Right renal cortex interstitium (tissue), 3 donors: Measurements from ENCODE around the gene IQUB. TPM values are rescaled to one million over a fixed set of nuclear protein-coding genes. Genes with fewer than 3 reads are reported as not detected.
A peak's percentile ranks its signal among the peaks of the same experiment; 100 is the strongest.
"Not testable (repeated sequence)": the region's sequence is repeated elsewhere in the genome, so short reads cannot be mapped to it uniquely, and the experiment has no call there.

Experiments
- DNase-seq, 3 donors: peaks; one replicate each; pipeline ENCODE4 v3.0.0-alpha.2; 2013; ENCODE audit warnings: low read depth in 3 of 3, low spot score in 2 of 3
- polyA plus RNA-seq, 3 donors: library from polyadenylated mRNA; unstranded; fragments of 120-200 nt; gene quantifications; one replicate each; pipeline ENCODE4 v1.2.1, GENCODE V29; 2013; ENCODE audit not compliant: insufficient read length in 3 of 3

IQUB gene
- polyA plus RNA-seq = 1 to 10 TPM; 5.2 to 6.7 (median 6.2) TPM

GRCh38 chr7:123534383-123535260 is at the start of gene IQUB:
TSS of gene IQUB (minus strand) at chr7:123534595. CDS start at chr7:123512340, 22,255 bp downstream.
- peak; percentile 89 to 91 (median 91) for DNase-seq

DNA sequence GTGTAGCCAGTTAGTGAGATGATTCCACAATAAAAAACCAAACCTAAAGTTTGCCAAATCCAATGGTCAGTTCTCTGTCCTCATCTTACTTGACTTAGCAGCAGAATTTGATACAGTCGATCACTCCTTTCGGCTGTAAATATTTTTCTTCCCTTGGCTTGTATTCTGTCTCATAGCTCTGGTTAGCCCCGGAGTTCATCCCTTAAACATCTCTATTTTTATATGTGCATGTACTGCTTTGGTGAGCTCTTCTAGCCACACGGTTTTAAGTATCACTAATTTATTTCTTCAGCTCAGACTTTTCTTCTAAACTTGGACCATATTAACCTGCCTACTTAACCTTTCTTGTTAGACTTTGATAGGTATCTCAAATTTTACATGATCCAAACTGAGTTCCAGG is 49.4 kb upstream of the IQUB start:
- no peak for DNase-seq

DNA sequence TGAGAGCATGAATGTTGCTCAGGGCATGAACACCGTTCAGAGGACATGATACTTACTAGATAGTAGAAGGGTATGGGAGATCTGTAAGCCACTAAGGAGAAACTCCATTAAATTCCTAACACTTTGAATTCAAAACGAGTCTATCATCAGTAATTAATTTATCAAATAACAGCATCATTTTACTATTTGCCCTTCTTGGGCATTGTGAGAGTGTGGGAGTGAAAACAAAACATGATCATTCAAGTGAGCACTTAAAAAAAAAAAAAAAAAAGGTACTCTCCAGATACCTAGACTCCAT is 46.7 kb upstream of the IQUB start:
- DNase-seq = no peak

DNA sequence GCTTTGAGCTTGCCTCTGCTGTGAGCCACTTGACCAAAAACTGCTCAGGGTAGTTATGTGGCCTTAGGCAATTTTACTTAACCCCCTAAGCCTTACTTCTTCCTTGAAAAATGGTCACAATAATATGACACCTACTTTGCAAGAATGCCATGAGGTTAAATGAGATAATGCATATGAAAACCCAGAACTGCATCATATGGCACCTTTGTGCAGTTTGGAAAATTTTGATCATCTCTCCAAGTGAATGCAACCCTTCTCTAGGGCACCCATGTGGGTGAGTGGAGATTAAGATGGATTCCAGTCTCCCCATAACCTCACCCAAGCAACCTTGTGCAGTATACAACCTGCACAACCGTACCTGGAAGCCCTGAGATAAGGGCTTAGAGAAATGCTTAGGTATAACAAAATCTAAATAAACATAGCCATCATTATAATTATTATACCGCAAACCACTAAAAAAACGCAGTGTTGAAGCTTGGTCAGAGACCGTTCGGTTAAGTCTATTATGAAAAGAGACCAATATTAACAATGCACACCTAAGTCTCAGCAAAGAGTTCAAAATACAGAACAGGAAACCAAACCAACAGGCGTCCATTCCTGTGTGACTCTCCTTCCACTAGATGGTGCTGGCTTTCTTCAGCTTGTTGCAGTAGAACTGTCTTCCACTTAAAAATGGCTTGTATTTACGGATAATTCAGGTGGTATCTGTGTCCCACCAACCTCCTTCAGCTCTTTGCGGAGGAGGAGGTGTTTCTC is 46.2 kb upstream of the IQUB start:
- DNase-seq = peak in 1 of 3 donors; percentile 18

DNA sequence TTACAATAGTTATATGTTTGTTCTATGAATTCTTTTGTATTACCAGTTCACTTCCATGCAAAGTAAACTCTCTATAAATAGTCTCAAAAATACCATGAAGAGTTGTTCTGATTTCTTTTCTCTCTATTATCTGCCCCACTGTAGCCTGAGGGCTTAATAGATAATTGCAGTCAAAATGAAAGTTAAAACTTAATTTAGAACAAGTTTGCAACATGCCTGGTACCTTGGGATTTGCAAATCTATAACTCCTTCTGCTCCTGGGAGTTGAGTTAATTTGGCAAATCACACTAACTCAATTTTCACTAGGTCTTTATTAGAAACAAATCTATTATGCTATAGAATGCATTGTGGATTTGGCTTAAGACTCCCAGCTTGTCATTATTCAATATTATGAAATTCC is 45.0 kb upstream of the IQUB start:
- no peak for DNase-seq

- no peak for DNase-seq
Observed at GRCh38 chr7:123573896-123574467, 39.6 kb upstream of the IQUB start.

GRCh38 chr7:123573341-123573740 is 38.9 kb upstream of the IQUB start:
- DNase-seq = no peak

DNA sequence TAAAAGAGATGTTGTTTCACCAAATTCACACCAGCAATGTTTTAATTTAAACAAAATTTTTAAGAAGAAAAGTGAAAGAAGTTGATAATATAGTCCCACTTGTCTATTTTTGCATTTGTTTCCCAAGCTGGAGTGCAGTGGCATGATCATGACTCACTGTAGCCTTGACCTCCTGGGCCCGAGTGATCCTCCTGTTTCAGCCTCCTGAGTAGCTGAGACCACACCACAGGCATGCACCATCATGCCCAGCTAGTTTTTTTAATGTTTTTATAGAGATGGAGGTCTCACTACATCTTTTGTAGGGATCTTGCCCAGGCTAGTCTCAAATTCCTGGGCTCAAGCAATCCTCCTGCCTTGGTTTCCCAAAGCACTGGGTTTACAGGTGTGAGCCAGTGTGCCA is 37.3 kb upstream of the IQUB start:
- DNase-seq = no peak

DNA sequence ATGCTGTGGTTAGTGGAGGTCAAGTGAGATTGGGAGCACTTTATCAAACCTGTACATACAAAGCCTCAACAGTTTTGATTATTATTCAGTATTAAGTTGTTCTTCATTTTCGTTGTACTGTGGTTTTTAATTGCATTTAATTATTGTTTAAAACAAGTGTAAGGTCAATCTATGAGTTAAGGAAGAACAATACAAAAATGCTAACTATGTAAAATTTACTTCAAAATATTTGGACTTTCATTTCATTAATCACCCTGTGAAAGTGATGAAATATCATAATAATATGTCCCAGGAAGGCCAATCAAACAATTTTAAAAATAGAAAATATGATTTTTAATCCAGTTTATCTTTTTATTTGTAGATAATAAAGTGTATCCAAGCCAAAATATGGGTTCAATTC is 36.8 kb upstream of the IQUB start:
- DNase-seq = no peak

- DNase-seq = no peak
Observed at GRCh38 chr7:123570390-123571182, 36.2 kb upstream of the IQUB start.

GRCh38 chr7:123569352-123570010 is 35.1 kb upstream of the IQUB start:
- no peak for DNase-seq

GRCh38 chr7:123562121-123562520 is 27.7 kb upstream of the IQUB start:
- DNase-seq = no peak

DNA sequence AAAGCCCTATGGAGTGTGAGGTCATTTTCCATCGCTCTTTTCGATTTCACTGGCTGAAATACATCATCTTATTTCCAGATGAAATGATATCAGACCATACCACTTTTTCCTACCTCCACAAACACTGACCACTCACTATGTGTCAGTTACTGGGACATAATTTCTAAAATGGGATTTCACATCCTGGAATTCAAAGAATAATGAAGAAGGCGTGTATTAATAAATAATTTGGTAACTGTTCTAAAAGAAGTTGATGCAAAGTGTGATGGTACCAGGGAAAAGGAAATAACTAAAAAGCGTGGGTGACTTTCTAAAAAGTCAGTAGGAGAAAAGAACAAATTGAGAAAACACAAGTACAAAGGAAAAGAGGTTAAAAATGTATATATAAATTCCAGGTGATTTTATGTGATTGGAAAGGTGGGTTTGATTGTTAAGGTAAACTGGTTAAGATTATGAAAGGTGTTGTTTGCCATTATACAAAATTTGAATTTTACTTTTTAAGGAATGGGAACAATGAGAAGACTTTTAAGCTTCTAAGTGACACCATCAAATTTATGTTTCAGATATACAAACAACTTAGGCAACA is 24.0 kb upstream of the IQUB start:
- no peak for DNase-seq

DNA sequence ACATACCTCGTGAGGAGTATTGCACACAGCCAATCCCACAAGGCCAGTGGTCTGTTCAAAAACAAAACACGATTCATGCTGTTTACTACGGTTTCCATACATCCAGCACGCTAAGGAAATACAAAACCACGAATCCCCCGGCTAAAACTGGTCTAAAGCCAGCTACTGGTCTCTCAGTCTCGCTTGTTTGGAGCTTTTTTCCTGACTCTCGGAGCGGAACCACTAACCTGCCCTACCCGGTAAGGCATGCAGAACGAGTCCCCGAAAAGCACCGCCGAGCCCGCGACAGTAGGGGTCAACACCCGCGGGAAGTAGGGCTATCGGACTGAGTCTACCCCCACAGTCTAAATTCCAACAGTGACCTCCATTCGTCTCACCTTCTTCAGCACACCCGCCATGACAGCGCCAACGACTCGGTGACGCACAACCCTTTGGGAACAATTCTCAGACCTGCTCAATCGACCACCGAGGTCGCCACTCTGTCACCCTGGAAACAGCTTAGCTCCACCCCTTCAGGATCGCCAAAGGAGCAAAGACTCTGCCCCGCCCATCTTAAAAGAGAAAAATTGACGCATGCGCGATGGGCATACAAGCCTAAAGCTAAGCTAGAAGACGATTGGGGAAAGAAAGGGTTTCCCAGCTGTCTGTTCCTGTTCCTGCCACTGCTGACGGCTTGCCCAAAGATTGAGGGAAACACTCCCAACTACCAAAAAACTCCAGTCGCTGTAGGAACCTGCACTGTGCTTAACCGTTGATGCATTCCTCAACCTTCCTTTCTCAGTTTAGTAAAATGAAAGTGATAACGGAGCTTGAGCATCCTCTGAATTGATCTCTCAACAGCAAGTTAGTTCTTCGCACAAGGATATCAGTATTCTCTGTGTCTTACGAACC is 23.2 kb upstream of the IQUB start, which contains the start of gene NDUFA5:
Gene NDUFA5, minus strand, starts transcription at position 421 of the 891 bp plus-strand sequence. Its CDS starts 23 bp downstream, at position 398.
- DNase-seq = peak; percentile 98 to 99 (median 99)

GRCh38 chr7:123557016-123557397 is 22.6 kb upstream of the IQUB start:
- no peak for DNase-seq

DNA sequence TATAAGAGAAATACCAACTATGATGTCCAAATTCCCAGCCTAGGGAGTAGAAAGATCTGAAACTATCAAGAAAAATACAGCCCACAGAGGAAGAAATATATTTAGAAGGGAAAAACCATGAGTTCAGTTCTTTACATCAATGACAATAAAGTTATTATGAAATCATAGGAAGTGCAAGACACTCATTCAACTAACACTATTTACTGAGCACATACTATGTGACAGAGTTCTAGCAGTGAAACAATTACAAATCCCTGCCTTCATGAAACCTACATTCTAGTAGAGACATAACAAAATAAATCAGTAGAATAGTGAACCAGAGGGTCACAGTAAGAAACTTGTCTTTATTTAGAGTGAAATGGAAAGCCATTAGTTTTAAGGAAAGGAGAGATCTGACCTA is 21.1 kb upstream of the IQUB start:
- no peak for DNase-seq

DNA sequence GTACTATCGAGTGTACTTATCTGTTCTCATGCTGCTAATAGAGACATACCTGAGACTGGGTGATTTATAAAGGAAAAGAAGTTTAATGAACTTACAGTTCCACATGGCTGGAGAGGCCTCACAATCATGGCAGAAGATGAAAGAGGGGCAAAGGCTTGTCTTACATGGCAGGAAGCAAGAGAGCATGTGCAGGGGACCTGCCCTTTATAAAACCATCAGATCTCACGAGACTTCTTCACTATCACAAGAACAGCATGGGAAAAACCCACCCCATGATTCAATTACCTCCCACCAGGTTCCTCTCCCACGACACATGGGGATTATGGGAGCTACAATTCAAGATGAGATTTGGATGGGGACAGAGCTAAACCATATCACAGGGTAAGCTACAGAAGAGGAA is 18.8 kb upstream of the IQUB start:
- DNase-seq = no peak

GRCh38 chr7:123552641-123553040 is 18.2 kb upstream of the IQUB start:
- DNase-seq = no peak

- not testable (repeated sequence) for DNase-seq
Observed at GRCh38 chr7:123552134-123552533, 17.7 kb upstream of the IQUB start.
